Measurements from ENCODE around the gene KIF21B. TPM values are rescaled to one million over a fixed set of nuclear protein-coding genes. Genes with fewer than 3 reads are reported as not detected.
A peak's percentile ranks its signal among the peaks of the same experiment; 100 is the strongest.

Gene KIF21B
- total RNA-seq, 1 experiment from 2014 or later: 2.6 TPM

DNA sequence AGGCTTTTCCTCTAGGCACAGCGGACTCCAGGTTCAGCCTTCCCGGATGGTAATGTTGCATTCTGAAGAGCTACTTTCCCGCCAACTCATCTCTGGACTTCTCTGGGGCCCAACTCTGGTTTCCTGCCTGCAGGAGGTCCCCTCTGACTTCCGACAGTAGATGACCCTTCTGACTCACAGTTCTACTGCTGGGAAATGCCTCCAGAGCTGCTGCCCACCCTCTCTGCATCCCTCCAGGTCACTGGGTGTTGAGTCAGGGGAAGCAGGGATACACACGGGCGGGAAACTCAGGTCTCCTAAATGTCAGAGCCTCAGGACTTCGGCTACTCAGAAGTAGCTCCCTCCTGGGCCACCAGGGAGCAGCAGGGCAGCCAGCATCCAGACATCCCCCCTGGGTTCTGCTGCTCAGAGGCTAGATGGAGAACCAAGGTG, 2.1 kb upstream of the KIF21B start:
- Histone ChIP-seq H3K27me3 (replicated peaks; ENCODE audit: control insufficient read depth, insufficient read depth, low read length) (no peaks in the 10 kb centered on the region; the same call in 1 of the 2 replicates), H3K36me3 (ENCODE audit: control insufficient read depth, insufficient read depth, low read length) (no peaks in the 10 kb centered on the region), H3K4me3 (ENCODE audit: low read depth, low read length) (no peak overlapping the region), H3K4me1 (peaks cover 8% of the 10 kb centered on the region), H3K9me3 (no peaks in the 10 kb centered on the region)
- peak in 1 of 2 experiments; percentile 24 for DNase-seq
- TF ChIP-seq, protein P1, sequence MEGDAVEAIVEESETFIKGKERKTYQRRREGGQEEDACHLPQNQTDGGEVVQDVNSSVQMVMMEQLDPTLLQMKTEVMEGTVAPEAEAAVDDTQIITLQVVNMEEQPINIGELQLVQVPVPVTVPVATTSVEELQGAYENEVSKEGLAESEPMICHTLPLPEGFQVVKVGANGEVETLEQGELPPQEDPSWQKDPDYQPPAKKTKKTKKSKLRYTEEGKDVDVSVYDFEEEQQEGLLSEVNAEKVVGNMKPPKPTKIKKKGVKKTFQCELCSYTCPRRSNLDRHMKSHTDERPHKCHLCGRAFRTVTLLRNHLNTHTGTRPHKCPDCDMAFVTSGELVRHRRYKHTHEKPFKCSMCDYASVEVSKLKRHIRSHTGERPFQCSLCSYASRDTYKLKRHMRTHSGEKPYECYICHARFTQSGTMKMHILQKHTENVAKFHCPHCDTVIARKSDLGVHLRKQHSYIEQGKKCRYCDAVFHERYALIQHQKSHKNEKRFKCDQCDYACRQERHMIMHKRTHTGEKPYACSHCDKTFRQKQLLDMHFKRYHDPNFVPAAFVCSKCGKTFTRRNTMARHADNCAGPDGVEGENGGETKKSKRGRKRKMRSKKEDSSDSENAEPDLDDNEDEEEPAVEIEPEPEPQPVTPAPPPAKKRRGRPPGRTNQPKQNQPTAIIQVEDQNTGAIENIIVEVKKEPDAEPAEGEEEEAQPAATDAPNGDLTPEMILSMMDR (IDR thresholded peaks at IDR 0.05; ENCODE audit: insufficient read depth in 1 of 2, low read depth in 1 of 2, low read length in 1 of 2, severe bottlenecking in 1 of 2, unreplicated experiment in 1 of 2): peak; percentile 22 to 23
- no peaks in the 10 kb centered on the region for H3K36me3 Mint-ChIP-seq (ENCODE audit: insufficient read depth, unreplicated experiment)
- ChIA-PET POLR2A (interaction anchor here (0.6 kb wide), 1 partner anchor 17 kb away, joined by 3 read pairs; no protein-coding TSS in a partner anchor), CTCF (interaction anchor here (0.7 to 1.2 kb wide), 6 partner anchors 11 to 130 kb away, joined by 3 to 5 read pairs (median 4); no protein-coding TSS in a partner anchor)
- no TSS peak for BruUV-seq (replicated peaks)
- no peak overlapping the region for H3K4me3 Mint-ChIP-seq (ENCODE audit: unreplicated experiment)
- peaks cover 5% of the 10 kb centered on the region for H3K27me3 Mint-ChIP-seq (ENCODE audit: insufficient read depth, unreplicated experiment)
- intact Hi-C loops (cut with micrococcal nuclease; ENCODE audit: unreplicated experiment): no loop called here
- H3K27ac Mint-ChIP-seq (ENCODE audit: unreplicated experiment): no peak overlapping the region
- peaks cover 10% of the 10 kb centered on the region for H3K4me1 Mint-ChIP-seq (ENCODE audit: low read depth, unreplicated experiment)
- H3K9me3 Mint-ChIP-seq (ENCODE audit: unreplicated experiment): no peaks in the 10 kb centered on the region

DNA sequence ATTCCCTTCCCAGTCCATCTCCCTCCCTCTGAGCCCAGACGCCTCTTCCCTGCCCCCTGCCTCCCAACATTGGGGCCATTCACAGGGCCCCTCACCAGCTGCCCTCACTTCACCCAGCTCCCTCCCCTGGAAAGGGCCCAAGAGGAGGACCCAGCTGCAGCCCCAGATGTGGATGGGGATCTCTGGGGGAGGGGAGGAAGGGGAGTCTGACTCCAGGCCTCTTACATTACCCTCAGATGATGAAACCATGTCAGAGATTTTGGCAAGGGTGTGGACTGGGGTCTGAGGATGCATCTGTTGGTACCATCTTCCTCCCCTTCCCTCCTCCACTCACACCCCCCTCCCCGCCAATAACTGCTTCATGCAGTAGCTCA, 1.1 kb upstream of the KIF21B start:
- TF ChIP-seq, protein P1 (IDR thresholded peaks at IDR 0.05; ENCODE audit: insufficient read depth in 1 of 2, low read depth in 1 of 2, low read length in 1 of 2, severe bottlenecking in 1 of 2, unreplicated experiment in 1 of 2): no peak
- no peaks in the 10 kb centered on the region for H3K36me3 Mint-ChIP-seq (ENCODE audit: insufficient read depth, unreplicated experiment)
- ChIA-PET CTCF (interaction anchor here (0.9 to 1.2 kb wide), 3 partner anchors 17 to 80 kb away, joined by 3 to 5 read pairs (median 4); no protein-coding TSS in a partner anchor), POLR2A (interaction anchor here (1.2 kb wide), 1 partner anchor 130 kb away, joined by 4 read pairs; the partner anchor contains the start of gene INAVA)
- Histone ChIP-seq H3K27me3 (replicated peaks; ENCODE audit: control insufficient read depth, insufficient read depth, low read length) (no peaks in the 10 kb centered on the region; the same call in 1 of the 2 replicates), H3K4me1 (peaks cover 16% of the 10 kb centered on the region), H3K9me3 (no peaks in the 10 kb centered on the region), H3K36me3 (ENCODE audit: control insufficient read depth, insufficient read depth, low read length) (no peaks in the 10 kb centered on the region), H3K4me3 (ENCODE audit: low read depth, low read length) (no peak overlapping the region)
- no peak overlapping the region for H3K27ac Mint-ChIP-seq (ENCODE audit: unreplicated experiment)
- peaks cover 20% of the 10 kb centered on the region for H3K4me1 Mint-ChIP-seq (ENCODE audit: low read depth, unreplicated experiment)
- intact Hi-C loops (cut with micrococcal nuclease; ENCODE audit: unreplicated experiment): loop anchor here (5.0 kb wide), 2 partner anchors 47 to 132 kb away; partner anchors contain the start of gene INAVA
- DNase-seq: no peak
- no peaks in the 10 kb centered on the region for H3K9me3 Mint-ChIP-seq (ENCODE audit: unreplicated experiment)
- BruUV-seq (replicated peaks): no TSS peak
- no peak overlapping the region for H3K4me3 Mint-ChIP-seq (ENCODE audit: unreplicated experiment)
- peaks cover 3% of the 10 kb centered on the region for H3K27me3 Mint-ChIP-seq (ENCODE audit: insufficient read depth, unreplicated experiment)

- H3K27ac Mint-ChIP-seq (ENCODE audit: unreplicated experiment): no peak overlapping the region
- H3K36me3 Mint-ChIP-seq (ENCODE audit: insufficient read depth, unreplicated experiment): no peaks in the 10 kb centered on the region
- Histone ChIP-seq H3K27me3 (replicated peaks; ENCODE audit: control insufficient read depth, insufficient read depth, low read length) (no peaks in the 10 kb centered on the region; the same call in 1 of the 2 replicates), H3K36me3 (ENCODE audit: control insufficient read depth, insufficient read depth, low read length) (no peaks in the 10 kb centered on the region), H3K4me3 (ENCODE audit: low read depth, low read length) (peak overlapping the region; percentile 24), H3K4me1 (peaks cover 21% of the 10 kb centered on the region), H3K9me3 (no peaks in the 10 kb centered on the region)
- BruUV-seq (replicated peaks): no TSS peak
- H3K4me3 Mint-ChIP-seq (ENCODE audit: unreplicated experiment): peak overlapping the region; percentile 66
- H3K4me1 Mint-ChIP-seq (ENCODE audit: low read depth, unreplicated experiment): peaks cover 25% of the 10 kb centered on the region
- no peaks in the 10 kb centered on the region for H3K9me3 Mint-ChIP-seq (ENCODE audit: unreplicated experiment)
- POLR2A ChIA-PET: interaction anchor here (1.2 kb wide), 1 partner anchor 129 kb away, joined by 4 read pairs; the partner anchor contains the start of gene INAVA
- no peak for DNase-seq
- TF ChIP-seq, protein P1 (IDR thresholded peaks at IDR 0.05; ENCODE audit: insufficient read depth in 1 of 2, low read depth in 1 of 2, low read length in 1 of 2, severe bottlenecking in 1 of 2, unreplicated experiment in 1 of 2): no peak
- CTCF ChIA-PET: no interaction called here
- H3K27me3 Mint-ChIP-seq (ENCODE audit: insufficient read depth, unreplicated experiment): peaks cover 3% of the 10 kb centered on the region
- intact Hi-C loops (cut with micrococcal nuclease; ENCODE audit: unreplicated experiment): loop anchor here (5.0 kb wide), 2 partner anchors 47 to 132 kb away; partner anchors contain the start of gene INAVA
Measured at GRCh38 chr1:201023920-201024624, 558 bp upstream of the KIF21B start.
